HCT116 (cell line): Measurements from ENCODE around the gene KLHL22. TPM values are rescaled to one million over a fixed set of nuclear protein-coding genes. Genes with fewer than 3 reads are reported as not detected.

Experiments
- ATAC-seq: fragments of 200-7000 bp; cut with Tn5 transposase; 2 replicates; pipeline ENCODE4 v1.9.1; 2020; ENCODE audit warnings: mild to moderate bottlenecking, moderate library complexity
- BruUV-seq: library from RNA; stranded (reverse); fragments of 400-500 nt; replicated peaks from 2 replicates; lab custom pipeline; 2021; lab: Mats Ljungman, UMichigan
- CTCF ChIA-PET: fragments of 300-600 bp; sonication (Branson Sonifier 250); formaldehyde crosslinking; loops from one replicate; lab custom pipeline; 2021; ENCODE audit warnings: antibody characterized with exemption; lab: Charles Lee
- POLR2A ChIA-PET: fragments of 300-600, 350-600 bp; sonication (Branson Sonifier 250); formaldehyde crosslinking; loops from one replicate; lab custom pipeline; 2021; ENCODE audit warnings: antibody characterized with exemption; lab: Charles Lee
- RAD21 ChIA-PET, 2 experiments: fragments of 300-600 bp; sonication (Branson Sonifier 250); formaldehyde crosslinking; loops; one replicate each; lab custom pipeline; 2023; ENCODE audit warnings: low total read pairs in 2 of 2; ENCODE audit not compliant: uncharacterized antibody in 2 of 2, unreplicated experiment in 2 of 2, low non-redundant PET in 1 of 2; lab: Charles Lee
- DNase-seq: peaks from one replicate; pipeline ENCODE4 v3.0.0-alpha.2; 2010; ENCODE audit warnings: low read depth, low spot score
- H2AFZ ChIP-seq: fragments of 200-600 bp; shearing (Covaris generic), sonication (generic); 2 replicates; pipeline ENCODE4 v1.6.1; 2017; ENCODE audit warnings: low read depth, mixed run types, mixed read lengths, antibody characterized with exemption, low read length; ENCODE audit not compliant: poor library complexity, severe bottlenecking
- H3K27ac ChIP-seq: 2 replicates; pipeline ENCODE4 v1.5.1; 2012; ENCODE audit warnings: low read depth, low read length
- H3K27me3 ChIP-seq: fragments of 200-600 bp; sonication (generic); 2 replicates; pipeline ENCODE4 v1.6.1; 2016; ENCODE audit warnings: mixed run types, low read length, mixed read lengths; ENCODE audit not compliant: insufficient read depth
- H3K36me3 ChIP-seq, 2 experiments: fragments of 200-500 bp in 1 of 2; fragments of 200-600 bp in 1 of 2; sonication (Bioruptor generic) in 1 of 2; sonication (generic) in 1 of 2; 2 replicates each; pipeline versions ENCODE4 v1.5.1 to v1.6.1; 2014 to 2016; ENCODE audit warnings: low read length in 2 of 2, inconsistent platforms in 1 of 2, mixed read lengths in 1 of 2, mixed run types in 1 of 2; ENCODE audit not compliant: insufficient read depth in 2 of 2, control insufficient read depth in 1 of 2
- H3K4me1 ChIP-seq, 2 experiments: fragments of 200-600 bp in 1 of 2; sonication (generic) in 1 of 2; 2 replicates each; pipeline versions ENCODE4 v1.5.1 to v1.6.1; 2012 to 2017; ENCODE audit warnings: low read length in 2 of 2, inconsistent platforms in 1 of 2, mild to moderate bottlenecking in 1 of 2, mixed read lengths in 1 of 2, mixed run types in 1 of 2, moderate library complexity in 1 of 2; ENCODE audit not compliant: insufficient read depth in 2 of 2, control insufficient read depth in 1 of 2
- H3K4me2 ChIP-seq: fragments of 200-600 bp; sonication (generic); 2 replicates; pipeline ENCODE4 v1.6.1; 2017; ENCODE audit warnings: mixed run types, low read length, mixed read lengths
- H3K4me3 ChIP-seq, 2 experiments: fragments of 200-600 bp in 1 of 2; sonication (generic) in 1 of 2; replicated peaks in 1 of 2; 2 replicates each; pipeline ENCODE4 v1.5.1; 2011 to 2016; ENCODE audit warnings: low read length in 2 of 2, control low read depth in 1 of 2, low read depth in 1 of 2, mild to moderate bottlenecking in 1 of 2, mixed read lengths in 1 of 2, mixed run types in 1 of 2
- H3K79me2 ChIP-seq: fragments of 200-600 bp; sonication (generic); 2 replicates; pipeline ENCODE4 v1.6.1; 2017; ENCODE audit warnings: mild to moderate bottlenecking, mixed run types, low read length, moderate library complexity, mixed read lengths; ENCODE audit not compliant: insufficient read depth
- H3K9ac ChIP-seq: fragments of 200-600 bp; sonication (generic); 2 replicates; pipeline ENCODE4 v1.6.1; 2016; ENCODE audit warnings: low read length, mixed read lengths
- H3K9me2 ChIP-seq: fragments of 200-600 bp; sonication (generic), shearing (Covaris generic); 2 replicates; pipeline ENCODE4 v1.6.1; 2017; ENCODE audit warnings: mixed run types, mild to moderate bottlenecking, moderate library complexity; ENCODE audit not compliant: insufficient read depth
- H3K9me3 ChIP-seq, 2 experiments: fragments of 200-500 bp in 1 of 2; fragments of 200-600 bp in 1 of 2; sonication (Bioruptor generic) in 1 of 2; sonication (generic) in 1 of 2; 2 replicates each; pipeline ENCODE4 v1.6.1; 2014 to 2017; ENCODE audit warnings: low read length in 2 of 2, mixed read lengths in 2 of 2, inconsistent platforms in 1 of 2, low read depth in 1 of 2, mild to moderate bottlenecking in 1 of 2, mixed run types in 1 of 2, moderate library complexity in 1 of 2; ENCODE audit not compliant: control insufficient read depth in 1 of 2, insufficient read depth in 1 of 2
- H4K20me1 ChIP-seq: fragments of 200-600 bp; sonication (generic), shearing (Covaris generic); 2 replicates; pipeline ENCODE4 v1.6.1; 2017; ENCODE audit warnings: mixed run types, mild to moderate bottlenecking, moderate library complexity; ENCODE audit not compliant: insufficient read depth
- CBX3 ChIP-seq: IDR thresholded peaks from 2 replicates; pipeline ENCODE4 v1.6.1; 2012; ENCODE audit warnings: low read depth
- CEBPB ChIP-seq: IDR thresholded peaks from 2 replicates; pipeline ENCODE4 v1.6.1; 2012; ENCODE audit warnings: low read depth
- ELF1 ChIP-seq: IDR thresholded peaks from 2 replicates; pipeline ENCODE4 v1.6.1; 2012; ENCODE audit warnings: low read depth, borderline replicate concordance
- EZH2 ChIP-seq: fragments of 200-600 bp; sonication (generic); IDR thresholded peaks from 2 replicates; pipeline ENCODE4 v1.6.1; 2017; ENCODE audit warnings: antibody characterized with exemption, mixed run types
- EZH2phosphoT487 ChIP-seq: fragments of 200-600 bp; IDR thresholded peaks from 2 replicates; pipeline ENCODE4 v1.6.1; 2018; ENCODE audit warnings: antibody characterized with exemption, borderline replicate concordance
- FOSL1 ChIP-seq: IDR thresholded peaks from 2 replicates; pipeline ENCODE4 v1.6.1; 2012; ENCODE audit warnings: low read depth
- JUND ChIP-seq: IDR thresholded peaks from 2 replicates; pipeline ENCODE4 v1.6.1; 2012
- POLR2A ChIP-seq: IDR thresholded peaks from 2 replicates; pipeline ENCODE4 v1.7.0; 2011; ENCODE audit warnings: borderline replicate concordance; ENCODE audit not compliant: insufficient read depth, insufficient read length; ENCODE audit errors: extremely low read depth
- POLR2AphosphoS5 ChIP-seq: IDR thresholded peaks from 2 replicates; pipeline ENCODE4 v1.6.1; 2011; ENCODE audit warnings: mild to moderate bottlenecking, low read depth, low read length, moderate library complexity
- SIN3A ChIP-seq: IDR thresholded peaks from 2 replicates; pipeline ENCODE4 v1.6.1; 2012; ENCODE audit warnings: low read depth
- SP1 ChIP-seq: IDR thresholded peaks from 2 replicates; pipeline ENCODE4 v1.6.1; 2012; ENCODE audit warnings: low read depth
- SRF ChIP-seq: IDR thresholded peaks from 2 replicates; pipeline ENCODE4 v1.6.1; 2012; ENCODE audit warnings: low read depth
- YY1 ChIP-seq: IDR thresholded peaks from 2 replicates; pipeline ENCODE4 v1.6.1; 2011; ENCODE audit warnings: low read length, low read depth, moderate library complexity, mild to moderate bottlenecking; ENCODE audit not compliant: insufficient replicate concordance; ENCODE audit errors: extremely low read depth
- ZFX ChIP-seq: fragments of 450-650 bp; IDR thresholded peaks from 2 replicates; pipeline ENCODE4 v1.6.1; 2017
- ZNF274 ChIP-seq: fragments of 200-500 bp; sonication (Bioruptor generic); IDR thresholded peaks from 2 replicates; pipeline ENCODE4 v1.6.1; 2014; ENCODE audit warnings: mild to moderate bottlenecking, low read depth, low read length, inconsistent platforms
- intact Hi-C: fragments of 100-400 bp; cut with micrococcal nuclease; formaldehyde crosslinking; loops from 2 replicates; pipeline ENCODE4 v1.10.0; 2022
- total RNA-seq: library from RNA; stranded (reverse); gene quantifications from one replicate; pipeline ENCODE4 v1.2.1, GENCODE V29; 2021; ENCODE audit not compliant: unreplicated experiment
- TF ChIP-seq, protein P1 (sequence below): IDR thresholded peaks from 2 replicates; pipeline ENCODE4 v1.6.1; 2011; ENCODE audit warnings: mild to moderate bottlenecking, low read length, moderate library complexity; ENCODE audit not compliant: insufficient replicate concordance; ENCODE audit errors: extremely low read depth
- TF ChIP-seq, protein P2 (sequence below): IDR thresholded peaks from 2 replicates; pipeline ENCODE4 v1.6.1; 2012
- TF ChIP-seq, protein P3 (sequence below), 3 experiments: fragments of 200-600 bp in 1 of 3; sonication (generic) in 1 of 3; IDR thresholded peaks in 2 of 3; conservative IDR thresholded peaks in 1 of 3; 2 replicates each; pipeline ENCODE4 v1.5.1; 2012 to 2017; ENCODE audit warnings: low read depth in 2 of 3, low read length in 2 of 3, antibody characterized with exemption in 1 of 3, borderline replicate concordance in 1 of 3, control low read depth in 1 of 3, mild to moderate bottlenecking in 1 of 3, mixed read lengths in 1 of 3, mixed run types in 1 of 3, moderate library complexity in 1 of 3; ENCODE audit not compliant: insufficient read depth in 1 of 3
- TF ChIP-seq, protein P4 (sequence below): IDR thresholded peaks from 2 replicates; pipeline ENCODE4 v1.6.1; 2012

KLHL22 gene
- total RNA-seq, 1 experiment from 2014 or later = 16.4 TPM

DNA sequence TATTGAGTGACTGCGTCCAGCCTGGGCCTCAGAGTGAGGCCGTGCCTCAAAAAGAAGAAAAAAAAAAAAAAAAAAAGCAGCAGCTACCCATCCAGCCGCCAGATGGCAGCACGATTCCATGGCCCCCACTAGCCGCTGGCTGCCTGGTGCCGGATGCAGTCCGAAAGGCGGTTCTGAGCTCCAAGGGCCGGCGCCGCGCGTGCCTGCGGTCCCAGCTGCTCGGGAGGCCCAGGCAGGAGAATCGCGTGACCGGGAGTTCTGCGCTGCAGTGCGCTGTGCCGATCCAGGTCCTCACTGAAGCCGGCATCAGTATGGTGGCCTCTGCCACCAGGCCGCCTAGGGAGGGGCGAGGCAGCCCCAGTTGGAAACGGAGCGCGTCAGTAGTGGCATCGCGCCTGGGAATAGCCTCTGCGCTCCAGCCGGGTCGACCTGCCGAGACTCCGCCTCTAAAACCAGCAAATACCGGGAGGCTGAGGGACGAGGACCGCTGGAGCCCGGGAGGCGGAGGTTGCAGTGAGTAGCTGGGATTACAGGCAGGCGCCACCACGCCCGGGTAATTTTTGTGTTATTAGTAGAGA lies 77.3 kb downstream of the KLHL22 start:
- Histone ChIP-seq H3K9ac (peak overlapping the region; percentile 62), H3K79me2 (no peaks in the 10 kb centered on the region), H3K4me3 (peak overlapping the region; percentile 43 to 72), H3K4me2 (peak overlapping the region; percentile 100), H3K4me1 (peaks cover 0 to 9% of the 10 kb centered on the region in 2 experiments; a peak in 1 of 4 replicates), H3K9me2 (no peaks in the 10 kb centered on the region), H3K27me3 (no peaks in the 10 kb centered on the region), H3K9me3 (no peaks in the 10 kb centered on the region), H3K27ac (peak overlapping the region; percentile 34; the same call in 1 of the 2 replicates), H3K36me3 (no peaks in the 10 kb centered on the region), H4K20me1 (no peaks in the 10 kb centered on the region), H2AFZ (peak overlapping the region; percentile 93)
- RAD21 ChIA-PET = interaction anchor here (0.5 to 1.4 kb wide), 7 partner anchors 16 to 1477 kb away, joined by 3 to 11 read pairs (median 3); partner anchors contain the start of gene KLHL22 (in 1 of the 2)
- ATAC-seq = peak; percentile 88
- DNase-seq = peak; percentile 63
- BruUV-seq = no TSS peak
- intact Hi-C loops = loop anchor here (1.0 to 5.0 kb wide), 4 partner anchors 38 to 279 kb away; partner anchors contain the start of gene KLHL22
- POLR2A ChIA-PET = interaction anchor here (0.6 to 1.4 kb wide), 8 partner anchors 9 to 340 kb away, joined by 3 to 8 read pairs (median 3); no protein-coding TSS in a partner anchor
- CTCF ChIA-PET = interaction anchor here (0.6 to 2.0 kb wide), 31 partner anchors 9 to 1207 kb away, joined by 3 to 62 read pairs (median 4); partner anchors contain the start of genes DGCR6L and ZNF74
- TF ChIP-seq, protein P1, sequence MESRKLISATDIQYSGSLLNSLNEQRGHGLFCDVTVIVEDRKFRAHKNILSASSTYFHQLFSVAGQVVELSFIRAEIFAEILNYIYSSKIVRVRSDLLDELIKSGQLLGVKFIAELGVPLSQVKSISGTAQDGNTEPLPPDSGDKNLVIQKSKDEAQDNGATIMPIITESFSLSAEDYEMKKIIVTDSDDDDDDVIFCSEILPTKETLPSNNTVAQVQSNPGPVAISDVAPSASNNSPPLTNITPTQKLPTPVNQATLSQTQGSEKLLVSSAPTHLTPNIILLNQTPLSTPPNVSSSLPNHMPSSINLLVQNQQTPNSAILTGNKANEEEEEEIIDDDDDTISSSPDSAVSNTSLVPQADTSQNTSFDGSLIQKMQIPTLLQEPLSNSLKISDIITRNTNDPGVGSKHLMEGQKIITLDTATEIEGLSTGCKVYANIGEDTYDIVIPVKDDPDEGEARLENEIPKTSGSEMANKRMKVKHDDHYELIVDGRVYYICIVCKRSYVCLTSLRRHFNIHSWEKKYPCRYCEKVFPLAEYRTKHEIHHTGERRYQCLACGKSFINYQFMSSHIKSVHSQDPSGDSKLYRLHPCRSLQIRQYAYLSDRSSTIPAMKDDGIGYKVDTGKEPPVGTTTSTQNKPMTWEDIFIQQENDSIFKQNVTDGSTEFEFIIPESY = no peak
- TF ChIP-seq SIN3A (no peak), ZFX (peak; percentile 30; the same call in 1 of the 2 replicates), POLR2AphosphoS5 (no peak), EZH2 (no peak), YY1 (no peak), SRF (no peak), ELF1 (no peak), POLR2A (no peak), ZNF274 (no peak), CBX3 (no peak), JUND (no peak), EZH2phosphoT487 (no peak), SP1 (no peak), CEBPB (no peak), FOSL1 (no peak)
- TF ChIP-seq, protein P2, sequence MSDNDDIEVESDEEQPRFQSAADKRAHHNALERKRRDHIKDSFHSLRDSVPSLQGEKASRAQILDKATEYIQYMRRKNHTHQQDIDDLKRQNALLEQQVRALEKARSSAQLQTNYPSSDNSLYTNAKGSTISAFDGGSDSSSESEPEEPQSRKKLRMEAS = peak; percentile 50; the same call in 1 of the 2 replicates
- TF ChIP-seq, protein P3, sequence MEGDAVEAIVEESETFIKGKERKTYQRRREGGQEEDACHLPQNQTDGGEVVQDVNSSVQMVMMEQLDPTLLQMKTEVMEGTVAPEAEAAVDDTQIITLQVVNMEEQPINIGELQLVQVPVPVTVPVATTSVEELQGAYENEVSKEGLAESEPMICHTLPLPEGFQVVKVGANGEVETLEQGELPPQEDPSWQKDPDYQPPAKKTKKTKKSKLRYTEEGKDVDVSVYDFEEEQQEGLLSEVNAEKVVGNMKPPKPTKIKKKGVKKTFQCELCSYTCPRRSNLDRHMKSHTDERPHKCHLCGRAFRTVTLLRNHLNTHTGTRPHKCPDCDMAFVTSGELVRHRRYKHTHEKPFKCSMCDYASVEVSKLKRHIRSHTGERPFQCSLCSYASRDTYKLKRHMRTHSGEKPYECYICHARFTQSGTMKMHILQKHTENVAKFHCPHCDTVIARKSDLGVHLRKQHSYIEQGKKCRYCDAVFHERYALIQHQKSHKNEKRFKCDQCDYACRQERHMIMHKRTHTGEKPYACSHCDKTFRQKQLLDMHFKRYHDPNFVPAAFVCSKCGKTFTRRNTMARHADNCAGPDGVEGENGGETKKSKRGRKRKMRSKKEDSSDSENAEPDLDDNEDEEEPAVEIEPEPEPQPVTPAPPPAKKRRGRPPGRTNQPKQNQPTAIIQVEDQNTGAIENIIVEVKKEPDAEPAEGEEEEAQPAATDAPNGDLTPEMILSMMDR (IDR thresholded peaks at IDR 0.05 in 2 of 3, conservative IDR thresholded peaks at IDR 0.05 in 1 of 3; ENCODE audit: borderline replicate concordance in 1 of 3, insufficient read depth in 1 of 3, low read depth in 2 of 3, low read length in 2 of 3) = peak; percentile 80 to 89 (median 85)
- TF ChIP-seq, protein P4, sequence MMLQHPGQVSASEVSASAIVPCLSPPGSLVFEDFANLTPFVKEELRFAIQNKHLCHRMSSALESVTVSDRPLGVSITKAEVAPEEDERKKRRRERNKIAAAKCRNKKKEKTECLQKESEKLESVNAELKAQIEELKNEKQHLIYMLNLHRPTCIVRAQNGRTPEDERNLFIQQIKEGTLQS = no peak
